Smooth muscle cell (in vitro differentiated cells): ENCODE results near the gene MAP2K3. TPM values are rescaled to one million over a fixed set of nuclear protein-coding genes. Genes with fewer than 3 reads are reported as not detected.

Experiments
- DNase-seq: peaks from one replicate; lab custom pipeline; 2025; ENCODE audit not compliant: unreplicated experiment; lab: John Stamatoyannopoulos, UW
- H2AFZ ChIP-seq: fragments of 200-600 bp; sonication (generic); 2 replicates; pipeline ENCODE4 v1.6.0; 2016; ENCODE audit warnings: antibody characterized with exemption, low read depth, mild to moderate bottlenecking
- H3F3A ChIP-seq: fragments of 200-600 bp; sonication (generic); 2 replicates; pipeline ENCODE4 v1.6.0; 2017; ENCODE audit warnings: antibody characterized with exemption, low read depth
- H3K27ac ChIP-seq: fragments of 200-600 bp; sonication (generic); 2 replicates; pipeline ENCODE4 v1.5.1; 2016; ENCODE audit warnings: low read depth, mild to moderate bottlenecking
- H3K27me3 ChIP-seq: fragments of 200-600 bp; sonication (generic); 2 replicates; pipeline ENCODE4 v1.6.1; 2016; ENCODE audit warnings: low read depth, mild to moderate bottlenecking
- H3K36me3 ChIP-seq: fragments of 200-600 bp; sonication (generic); 2 replicates; pipeline ENCODE4 v1.5.1; 2016; ENCODE audit warnings: low read depth
- H3K4me1 ChIP-seq: fragments of 200-600 bp; sonication (generic); 2 replicates; pipeline ENCODE4 v1.5.1; 2016; ENCODE audit warnings: low read depth
- H3K4me2 ChIP-seq: fragments of 200-600 bp; sonication (generic); 2 replicates; pipeline ENCODE4 v1.6.0; 2016; ENCODE audit warnings: mild to moderate bottlenecking
- H3K4me3 ChIP-seq: fragments of 200-600 bp; sonication (generic); 2 replicates; pipeline ENCODE4 v1.5.1; 2016; ENCODE audit warnings: mild to moderate bottlenecking
- H3K79me2 ChIP-seq: fragments of 200-600 bp; sonication (generic); 2 replicates; pipeline ENCODE4 v1.6.0; 2016; ENCODE audit warnings: low read depth, mild to moderate bottlenecking
- H3K9ac ChIP-seq: fragments of 200-600 bp; sonication (generic); 2 replicates; pipeline ENCODE4 v1.6.0; 2016; ENCODE audit warnings: low read depth
- H3K9me3 ChIP-seq: fragments of 200-600 bp; sonication (generic); replicated peaks from 2 replicates; pipeline ENCODE4 v1.5.1; 2016; ENCODE audit warnings: low read depth
- H4K20me1 ChIP-seq: fragments of 200-600 bp; sonication (generic); 2 replicates; pipeline ENCODE4 v1.6.0; 2016; ENCODE audit warnings: low read depth
- WGBS: methylation state at CpG from one replicate; pipeline ENCODE4 v1.1.7; 2016; ENCODE audit warnings: low lambda C conversion rate; 5-methylcytosine and 5-hydroxymethylcytosine counted together
- polyA plus RNA-seq: library from polyadenylated mRNA; unstranded; fragments of >200 nt; fragmentation: Nextera tagmentation; extraction: Ambion mirVana; gene quantifications from 2 replicates; pipeline ENCODE4 v1.2.1, GENCODE V29; 2016
- total RNA-seq: library from RNA; depleted of rRNA; stranded (reverse); fragments of >200 nt; gene quantifications from 2 replicates; pipeline ENCODE4 v1.2.3, GENCODE V29; 2014
- TF ChIP-seq, protein P1 (sequence below): fragments of 200-600 bp; sonication (generic); IDR thresholded peaks from 2 replicates; pipeline ENCODE4 v1.5.1; 2017; ENCODE audit warnings: borderline replicate concordance, mild to moderate bottlenecking, antibody characterized with exemption; ENCODE audit not compliant: insufficient read depth, poor library complexity, severe bottlenecking

Gene MAP2K3
- total and polyA plus RNA-seq, 2 experiments from 2014 or later: 14.2 to 53.8 TPM

DNA sequence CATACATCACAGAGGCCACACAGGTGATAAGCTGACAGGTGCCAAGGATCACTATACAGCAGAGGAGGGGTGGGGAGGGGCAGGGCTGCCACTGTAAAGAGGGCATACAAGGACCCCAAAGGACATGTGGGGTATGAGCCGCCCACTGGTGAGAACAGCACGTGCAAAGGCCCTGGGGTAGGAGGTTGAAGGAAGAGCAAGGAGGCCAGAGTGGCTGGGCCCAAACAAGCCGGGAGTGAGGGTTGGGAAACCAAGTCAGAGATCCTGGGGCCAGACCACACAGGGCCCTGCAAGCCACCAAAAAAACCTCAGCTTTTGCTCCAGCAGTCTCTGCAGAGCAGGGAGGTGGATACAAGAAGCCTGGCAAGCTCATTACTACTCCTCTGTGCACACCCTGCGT is 37.8 kb upstream of the MAP2K3 start:
- no peaks in the 10 kb centered on the region for H3K4me1 ChIP-seq
- no peaks in the 10 kb centered on the region for H3K36me3 ChIP-seq
- H3K27me3 ChIP-seq: no peaks in the 10 kb centered on the region
- H3K9me3 ChIP-seq: no peaks in the 10 kb centered on the region
- no peak for DNase-seq
- no peak overlapping the region for H3K4me3 ChIP-seq
- H3K27ac ChIP-seq: no peak overlapping the region
- H3K4me2 ChIP-seq: no peak overlapping the region
- no peak overlapping the region for H3K9ac ChIP-seq
- WGBS: 97% methylated on average over 4 of the region's 4 CpGs
- no peaks in the 10 kb centered on the region for H3F3A ChIP-seq
- no peak overlapping the region for H2AFZ ChIP-seq
- H3K79me2 ChIP-seq: no peaks in the 10 kb centered on the region
- TF ChIP-seq, protein P1, sequence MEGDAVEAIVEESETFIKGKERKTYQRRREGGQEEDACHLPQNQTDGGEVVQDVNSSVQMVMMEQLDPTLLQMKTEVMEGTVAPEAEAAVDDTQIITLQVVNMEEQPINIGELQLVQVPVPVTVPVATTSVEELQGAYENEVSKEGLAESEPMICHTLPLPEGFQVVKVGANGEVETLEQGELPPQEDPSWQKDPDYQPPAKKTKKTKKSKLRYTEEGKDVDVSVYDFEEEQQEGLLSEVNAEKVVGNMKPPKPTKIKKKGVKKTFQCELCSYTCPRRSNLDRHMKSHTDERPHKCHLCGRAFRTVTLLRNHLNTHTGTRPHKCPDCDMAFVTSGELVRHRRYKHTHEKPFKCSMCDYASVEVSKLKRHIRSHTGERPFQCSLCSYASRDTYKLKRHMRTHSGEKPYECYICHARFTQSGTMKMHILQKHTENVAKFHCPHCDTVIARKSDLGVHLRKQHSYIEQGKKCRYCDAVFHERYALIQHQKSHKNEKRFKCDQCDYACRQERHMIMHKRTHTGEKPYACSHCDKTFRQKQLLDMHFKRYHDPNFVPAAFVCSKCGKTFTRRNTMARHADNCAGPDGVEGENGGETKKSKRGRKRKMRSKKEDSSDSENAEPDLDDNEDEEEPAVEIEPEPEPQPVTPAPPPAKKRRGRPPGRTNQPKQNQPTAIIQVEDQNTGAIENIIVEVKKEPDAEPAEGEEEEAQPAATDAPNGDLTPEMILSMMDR: no peak
- H4K20me1 ChIP-seq: peaks cover 84% of the 10 kb centered on the region

DNA sequence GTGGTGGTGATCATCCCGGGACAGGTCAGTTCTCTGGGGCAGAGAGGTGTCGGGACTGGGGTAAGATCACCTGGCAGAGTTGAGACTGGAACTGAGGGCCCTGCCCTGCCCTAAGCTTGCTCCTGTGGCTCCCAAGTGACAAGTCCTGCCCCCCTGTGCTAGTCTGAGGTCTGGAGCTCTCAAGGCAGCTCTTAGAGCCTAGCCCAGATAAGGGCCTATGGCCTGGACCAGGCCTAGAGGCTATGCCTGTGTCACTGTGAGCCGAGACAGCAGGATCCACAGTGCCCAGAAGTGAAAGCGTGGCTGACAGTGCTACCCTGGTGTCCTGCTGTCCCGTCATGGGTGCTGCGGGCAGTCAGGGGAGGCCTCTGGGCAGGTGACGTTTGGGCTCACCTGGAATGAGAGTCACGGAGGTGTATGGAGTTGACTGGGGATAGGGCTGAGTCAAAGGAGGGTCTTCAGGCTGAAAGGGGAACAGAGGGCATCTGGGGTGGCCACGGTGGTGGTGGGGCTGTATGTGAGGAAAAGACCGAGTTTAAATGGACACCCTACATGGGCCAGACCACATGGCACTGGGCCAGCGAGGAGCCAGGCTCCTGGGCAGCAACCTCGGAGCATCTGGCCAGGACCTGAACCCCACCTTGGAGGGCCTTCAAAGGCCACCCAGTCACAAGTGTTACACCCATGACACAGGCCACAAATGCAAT is 36.8 kb upstream of the MAP2K3 start:
- no peak overlapping the region for H3K9ac ChIP-seq
- WGBS: 90% methylated on average over 12 of the region's 12 CpGs

DNA sequence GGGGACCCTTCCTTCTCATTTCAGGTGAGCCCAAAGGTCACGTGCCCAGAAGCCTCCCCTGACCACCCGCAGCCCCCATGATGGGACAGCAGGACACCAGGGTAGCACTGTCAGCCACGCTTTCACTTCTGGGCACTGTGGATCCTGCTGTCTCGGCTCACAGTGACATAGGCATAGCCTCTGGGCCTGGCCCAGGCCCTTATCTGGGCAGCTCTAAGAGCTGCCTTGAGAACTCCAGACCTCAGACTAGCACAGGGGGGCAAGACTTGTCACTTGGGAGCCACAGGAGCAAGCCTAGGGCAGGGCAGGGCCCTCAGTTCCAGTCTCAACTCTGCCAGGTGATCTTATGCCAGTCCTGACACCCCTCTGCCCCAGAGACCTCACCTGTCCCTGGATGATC is 36.0 kb upstream of the MAP2K3 start:
- Histone ChIP-seq H2AFZ (no peak overlapping the region), H3K4me2 (no peak overlapping the region), H3F3A (no peaks in the 10 kb centered on the region), H3K4me1 (peaks cover 2% of the 10 kb centered on the region), H3K9ac (no peak overlapping the region), H3K36me3 (no peaks in the 10 kb centered on the region), H3K4me3 (no peak overlapping the region), H4K20me1 (peaks cover 74% of the 10 kb centered on the region), H3K9me3 (no peaks in the 10 kb centered on the region), H3K27me3 (no peaks in the 10 kb centered on the region), H3K79me2 (no peaks in the 10 kb centered on the region), H3K27ac (no peak overlapping the region)
- 84% methylated on average over 4 of the region's 4 CpGs for WGBS
- TF ChIP-seq, protein P1: no peak
- no peak for DNase-seq

More for the DNA sequence above, 36.8 kb upstream of the MAP2K3 start:
- Histone ChIP-seq H3K36me3 (no peaks in the 10 kb centered on the region), H3K4me3 (no peak overlapping the region), H2AFZ (no peak overlapping the region), H3K27me3 (no peaks in the 10 kb centered on the region), H3K79me2 (no peaks in the 10 kb centered on the region), H3K4me2 (no peak overlapping the region), H4K20me1 (peaks cover 81% of the 10 kb centered on the region), H3K27ac (no peak overlapping the region), H3F3A (no peaks in the 10 kb centered on the region), H3K9me3 (no peaks in the 10 kb centered on the region), H3K4me1 (peaks cover 2% of the 10 kb centered on the region)
- TF ChIP-seq, protein P1: no peak
- DNase-seq: no peak
